HG02852 (cell line): ENCODE measurements around the gene CYBC1.

ENCODE experiments used
- ATAC-seq: cut with Tn5 transposase; IDR thresholded peaks from one replicate; pipeline ENCODE4 v1.9.1; 2021; ENCODE audit warnings: mild to moderate bottlenecking, moderate library complexity; ENCODE audit not compliant: unreplicated experiment

Gene CYBC1

GRCh38 chr17:82411396-82412053, 39.0 kb downstream of the CYBC1 start:
- ATAC-seq: no peak

GRCh38 chr17:82410014-82410716, 40.4 kb downstream of the CYBC1 start:
- ATAC-seq: no peak

GRCh38 chr17:82408938-82409318, 41.6 kb downstream of the CYBC1 start:
- no peak for ATAC-seq

- ATAC-seq: no peak
Observed at GRCh38 chr17:82408288-82408937, 42.1 kb downstream of the CYBC1 start.

GRCh38 chr17:82407255-82407654, 43.3 kb downstream of the CYBC1 start:
- ATAC-seq: no peak

- no peak for ATAC-seq
Observed at GRCh38 chr17:82406131-82406671, 44.4 kb downstream of the CYBC1 start.

- ATAC-seq: no peak
Observed at GRCh38 chr17:82405051-82405450, 45.5 kb downstream of the CYBC1 start.

GRCh38 chr17:82403662-82404660, 46.6 kb downstream of the CYBC1 start:
- ATAC-seq: no peak

- ATAC-seq: no peak
Observed at GRCh38 chr17:82402865-82403264, 47.7 kb downstream of the CYBC1 start.

GRCh38 chr17:82400830-82401229, 49.7 kb downstream of the CYBC1 start:
- peak; percentile 55 for ATAC-seq

GRCh38 chr17:82400206-82400605, 50.3 kb downstream of the CYBC1 start:
- no peak for ATAC-seq

GRCh38 chr17:82399601-82400101, 50.9 kb downstream of the CYBC1 start:
- no peak for ATAC-seq

- ATAC-seq: no peak
Observed at GRCh38 chr17:82399041-82399441, 51.5 kb downstream of the CYBC1 start.

- no peak for ATAC-seq
Observed at GRCh38 chr17:82397449-82398335, 52.9 kb downstream of the CYBC1 start.

- no peak for ATAC-seq
Observed at GRCh38 chr17:82396601-82397435, 53.7 kb downstream of the CYBC1 start.

- ATAC-seq: no peak
Observed at GRCh38 chr17:82394278-82394677, 56.3 kb downstream of the CYBC1 start.

- no peak for ATAC-seq
Observed at GRCh38 chr17:82392941-82393340, 57.6 kb downstream of the CYBC1 start.
